PC-9 (cell line): ENCODE measurements around the gene MORN3.
"Not testable (repeated sequence)": the region's sequence is repeated elsewhere in the genome, so short reads cannot be mapped to it uniquely, and the experiment has no call there.

Source experiments
- EZH2 ChIP-seq: fragments of 200-600 bp; sonication (generic); IDR thresholded peaks from 2 replicates; pipeline ENCODE4 v1.8.0; 2017; ENCODE audit warnings: antibody characterized with exemption, low read depth
- TF ChIP-seq, protein P1 (sequence below): fragments of 200-600 bp; sonication (generic); conservative IDR thresholded peaks from 2 replicates; pipeline ENCODE4 v1.6.1; 2017; ENCODE audit warnings: mixed run types, antibody characterized with exemption, mild to moderate bottlenecking, moderate library complexity

- TF ChIP-seq, protein P1, sequence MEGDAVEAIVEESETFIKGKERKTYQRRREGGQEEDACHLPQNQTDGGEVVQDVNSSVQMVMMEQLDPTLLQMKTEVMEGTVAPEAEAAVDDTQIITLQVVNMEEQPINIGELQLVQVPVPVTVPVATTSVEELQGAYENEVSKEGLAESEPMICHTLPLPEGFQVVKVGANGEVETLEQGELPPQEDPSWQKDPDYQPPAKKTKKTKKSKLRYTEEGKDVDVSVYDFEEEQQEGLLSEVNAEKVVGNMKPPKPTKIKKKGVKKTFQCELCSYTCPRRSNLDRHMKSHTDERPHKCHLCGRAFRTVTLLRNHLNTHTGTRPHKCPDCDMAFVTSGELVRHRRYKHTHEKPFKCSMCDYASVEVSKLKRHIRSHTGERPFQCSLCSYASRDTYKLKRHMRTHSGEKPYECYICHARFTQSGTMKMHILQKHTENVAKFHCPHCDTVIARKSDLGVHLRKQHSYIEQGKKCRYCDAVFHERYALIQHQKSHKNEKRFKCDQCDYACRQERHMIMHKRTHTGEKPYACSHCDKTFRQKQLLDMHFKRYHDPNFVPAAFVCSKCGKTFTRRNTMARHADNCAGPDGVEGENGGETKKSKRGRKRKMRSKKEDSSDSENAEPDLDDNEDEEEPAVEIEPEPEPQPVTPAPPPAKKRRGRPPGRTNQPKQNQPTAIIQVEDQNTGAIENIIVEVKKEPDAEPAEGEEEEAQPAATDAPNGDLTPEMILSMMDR, result not testable (repeated sequence)
- not testable (repeated sequence) for TF ChIP-seq EZH2
Observed at GRCh38 chr12:121661353-121662105, 7.9 kb downstream of the MORN3 start.
